Stimulated activated CD8-positive, alpha-beta memory T cell treated with anti-CD3 and anti-CD28 coated beads, Interleukin-7, amount 100 ng/mL, for 4 hours (primary cell): ENCODE measurements around the gene SESN3.
"Not testable (repeated sequence)": the region's sequence is repeated elsewhere in the genome, so short reads cannot be mapped to it uniquely, and the experiment has no call there.

Experiments used
- DNase-seq, 2 donors: peaks; one replicate each; pipeline ENCODE4 v3.0.0-alpha.2; 2020; ENCODE audit warnings: low read depth in 2 of 2

The SESN3 gene

DNA sequence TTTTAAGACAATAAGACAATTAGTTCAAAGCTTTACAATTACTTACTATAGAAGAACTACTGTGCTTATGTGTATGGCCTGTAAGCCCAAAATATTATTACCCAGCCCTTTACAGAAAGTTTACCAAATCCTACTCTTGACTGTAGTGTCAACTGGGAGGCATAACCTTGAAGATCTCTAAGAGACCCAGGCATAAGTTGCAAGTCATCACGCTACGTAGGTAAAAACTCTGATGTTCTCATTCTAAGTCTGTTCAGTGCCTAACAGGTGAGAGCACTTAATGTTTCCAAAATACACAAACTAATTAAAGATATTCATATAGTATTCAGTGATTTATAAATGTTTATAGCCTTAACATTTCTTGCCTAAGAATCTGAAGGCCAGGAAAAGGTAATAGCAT lies 12.9 kb downstream of the SESN3 start:
- DNase-seq, result no peak

DNA sequence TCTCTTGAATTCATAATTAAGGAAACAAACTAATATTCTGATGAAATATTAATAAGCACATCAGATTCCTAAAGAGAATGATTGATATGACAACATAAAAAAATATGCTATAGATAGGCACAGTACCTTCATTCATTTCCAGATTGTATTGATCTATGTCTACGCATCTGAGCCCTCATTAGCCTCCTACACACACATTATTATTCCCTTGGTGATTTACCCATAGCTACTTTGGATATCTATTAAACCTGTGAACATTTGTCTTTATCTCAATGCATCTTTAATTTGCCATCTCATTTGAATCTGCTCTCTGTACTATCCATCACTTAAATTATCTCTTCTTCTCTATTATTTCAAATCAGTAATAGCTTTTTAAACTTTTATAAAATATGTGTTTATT lies 18.4 kb downstream of the SESN3 start:
- DNase-seq, result no peak

DNA sequence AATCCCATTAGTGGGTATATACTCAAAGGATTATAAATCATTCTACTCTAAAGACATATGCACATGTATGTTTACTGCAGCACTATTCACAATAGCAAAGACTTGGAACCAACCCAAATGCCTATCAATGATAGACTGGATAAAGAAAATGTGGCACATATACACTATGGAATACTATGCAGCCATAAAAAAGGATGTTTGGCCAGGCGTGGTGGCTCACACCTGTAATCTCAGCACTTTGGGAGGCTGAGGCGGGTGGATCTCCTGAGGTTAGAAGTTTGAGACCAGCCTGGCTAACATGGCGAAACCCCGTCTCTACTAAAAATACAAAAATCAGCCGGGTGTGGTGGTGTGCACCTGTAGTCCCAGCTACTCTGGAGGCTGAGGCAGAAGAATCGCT lies 21.5 kb downstream of the SESN3 start:
- not testable (repeated sequence) for DNase-seq

DNA sequence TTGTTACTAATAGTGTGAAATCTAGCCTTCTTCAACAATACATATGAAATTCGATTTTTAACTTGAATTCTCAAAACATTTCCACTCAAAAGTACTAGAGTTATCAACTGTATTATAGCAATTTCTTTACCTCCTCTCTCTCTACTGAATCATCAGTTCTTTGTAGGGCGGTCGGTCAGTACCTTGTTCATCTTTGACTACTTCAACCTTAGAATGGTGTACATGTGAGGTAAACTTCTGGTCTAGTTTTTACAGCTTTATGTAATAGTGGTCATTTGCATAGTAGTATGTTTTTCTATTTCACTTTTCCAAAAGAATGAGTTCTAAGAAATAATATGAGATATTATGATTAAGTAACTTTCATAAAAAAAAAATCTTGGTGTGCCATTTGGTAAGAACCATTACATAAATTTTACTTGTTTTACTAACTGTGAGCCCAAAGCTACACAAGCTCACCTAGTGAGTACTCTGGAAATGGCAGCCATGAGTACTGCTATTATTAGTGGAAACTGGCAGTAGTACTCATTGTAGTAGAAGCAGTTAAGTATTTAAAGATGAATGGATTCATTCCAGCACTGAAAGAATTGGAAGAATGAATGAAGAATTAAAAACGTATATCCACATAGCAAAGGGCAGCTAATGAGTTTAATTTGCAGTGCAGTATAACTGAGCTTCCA lies 30.1 kb downstream of the SESN3 start:
- no peak for DNase-seq

DNA sequence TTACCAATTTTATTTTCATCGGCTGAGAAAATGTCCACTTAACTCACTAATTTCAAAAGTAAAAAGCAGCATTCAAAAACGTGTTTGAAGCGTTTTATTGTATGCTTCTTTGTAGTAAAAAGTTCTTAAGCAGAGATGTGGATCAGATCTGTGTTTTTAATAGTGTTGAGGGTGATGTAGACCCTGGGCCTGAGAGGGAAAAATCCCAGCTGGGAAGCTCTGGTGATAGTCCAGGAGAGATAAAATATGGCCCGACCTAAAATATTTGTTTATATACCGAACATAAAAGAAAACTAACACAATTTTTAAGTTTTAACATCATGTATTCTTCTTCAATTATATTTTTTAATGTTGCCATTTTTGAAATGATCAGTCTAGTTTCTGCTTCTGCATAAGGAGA lies 35.2 kb downstream of the SESN3 start:
- no peak for DNase-seq

DNA sequence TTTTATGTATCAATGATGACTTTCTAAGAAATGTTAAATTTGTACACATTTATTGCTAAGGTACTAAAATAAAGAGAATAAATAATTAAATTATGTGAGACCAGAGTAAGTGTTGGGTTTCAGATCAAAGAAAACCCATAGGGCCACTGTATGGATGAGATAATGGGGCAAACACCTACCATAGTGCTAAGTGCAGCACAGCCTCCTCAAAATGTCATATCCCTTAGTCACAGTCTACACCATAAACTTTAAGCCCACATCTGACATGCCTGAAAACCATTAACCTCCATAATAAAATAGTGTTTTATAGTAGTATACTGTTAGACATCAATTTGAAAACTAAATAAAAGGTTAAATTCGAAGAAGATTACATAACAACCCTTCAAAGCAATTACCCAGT lies 37.5 kb downstream of the SESN3 start:
- DNase-seq, result no peak

DNA sequence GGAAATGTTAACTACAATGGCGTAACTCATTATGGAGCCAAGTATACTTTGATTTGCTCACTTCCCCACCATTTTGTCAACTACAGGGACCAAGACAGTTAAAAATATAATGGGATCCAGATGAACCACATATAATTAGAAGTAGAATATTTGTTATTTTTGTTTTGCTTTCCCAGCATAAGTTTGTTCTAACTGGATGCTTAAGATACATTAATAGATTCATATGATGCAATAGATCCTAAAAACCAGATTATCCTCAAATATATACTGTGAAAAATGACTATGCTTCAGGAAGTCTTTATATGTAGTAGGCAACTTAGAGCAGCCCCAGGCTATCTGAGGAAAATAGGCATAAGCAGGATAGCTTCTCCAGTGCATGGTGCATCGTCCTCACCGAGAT lies 38.3 kb downstream of the SESN3 start:
- no peak for DNase-seq

DNA sequence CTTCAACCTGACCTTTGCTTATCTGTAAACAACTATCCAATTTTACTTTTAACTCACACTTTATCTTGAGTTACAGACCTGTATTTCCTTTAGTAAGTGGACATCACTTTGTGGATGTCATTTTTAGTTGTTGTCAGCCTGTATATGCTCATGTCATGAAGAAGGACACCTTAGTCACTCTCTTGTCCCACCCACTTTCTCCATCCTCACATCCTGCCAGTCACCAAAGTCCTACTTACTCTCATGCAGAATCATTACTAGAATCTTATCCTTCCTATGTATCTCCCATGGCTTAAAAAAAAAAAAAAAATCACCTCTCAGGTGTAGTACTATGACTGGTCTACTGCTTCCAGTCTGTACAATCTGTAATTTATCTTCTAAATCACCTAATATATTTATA lies 43.3 kb downstream of the SESN3 start:
- DNase-seq, result no peak

DNA sequence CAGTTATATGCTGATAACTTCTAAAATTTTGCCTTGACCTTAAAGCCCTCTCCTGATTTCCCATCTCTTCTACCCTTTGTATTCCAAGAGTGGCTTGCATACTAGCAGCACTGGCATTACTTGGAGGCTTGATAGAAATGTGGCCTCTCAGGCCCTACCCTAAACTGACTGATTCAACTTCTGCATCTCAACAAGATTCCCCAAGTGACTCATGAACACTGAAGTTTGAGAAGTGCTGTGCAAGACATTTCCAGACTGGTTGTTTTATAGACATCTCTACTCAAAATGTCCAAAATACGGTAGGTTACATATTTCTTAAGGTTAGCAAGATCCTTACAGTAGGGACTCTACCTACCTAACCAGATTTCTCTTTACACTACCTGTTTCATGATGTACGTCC lies 48.6 kb downstream of the SESN3 start:
- DNase-seq, result no peak

DNA sequence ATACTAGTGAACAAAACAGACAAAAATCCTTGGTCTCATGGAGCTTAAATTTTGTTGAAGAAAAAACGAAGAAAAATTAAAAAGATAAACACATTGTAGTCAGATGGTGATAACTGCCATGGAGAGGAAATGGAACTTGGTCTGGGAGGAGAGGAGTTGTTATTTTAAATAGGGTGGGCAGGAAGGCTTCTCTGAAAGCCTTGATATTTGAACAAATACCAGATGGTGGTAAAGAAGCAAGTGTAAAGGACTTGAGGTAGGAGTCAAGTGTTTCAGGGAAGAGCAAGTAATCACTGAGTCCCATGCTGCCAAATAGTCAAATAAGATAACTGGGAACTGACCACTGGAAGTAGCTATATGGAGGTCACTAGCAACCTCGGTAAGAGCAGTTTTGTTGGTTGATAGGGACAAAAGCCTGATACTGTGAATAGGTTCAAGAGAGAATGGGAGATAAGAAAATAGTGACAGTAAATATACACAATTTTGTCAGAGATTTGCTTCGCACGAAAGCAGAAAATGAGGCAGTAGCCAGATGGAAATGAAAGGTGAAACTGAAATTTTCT lies 55.1 kb downstream of the SESN3 start:
- no peak for DNase-seq

DNA sequence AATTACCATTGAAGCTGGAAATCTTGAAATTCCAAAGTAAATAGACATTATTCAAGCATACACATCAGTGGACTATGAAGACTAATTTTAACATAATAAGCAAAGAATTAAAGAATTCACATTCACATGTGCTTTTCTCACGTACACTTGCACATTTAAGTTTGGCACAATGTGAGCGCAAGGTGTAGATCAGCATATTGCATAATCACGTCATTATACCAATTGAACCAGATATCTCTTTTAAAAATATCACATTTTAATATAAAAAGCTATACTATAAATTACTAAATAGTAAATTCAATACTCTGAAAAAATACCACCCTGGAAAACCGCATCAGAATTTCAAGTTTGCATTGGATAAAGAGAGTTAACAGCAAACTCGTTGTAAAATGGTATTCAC lies 60.7 kb downstream of the SESN3 start:
- DNase-seq, result no peak

DNA sequence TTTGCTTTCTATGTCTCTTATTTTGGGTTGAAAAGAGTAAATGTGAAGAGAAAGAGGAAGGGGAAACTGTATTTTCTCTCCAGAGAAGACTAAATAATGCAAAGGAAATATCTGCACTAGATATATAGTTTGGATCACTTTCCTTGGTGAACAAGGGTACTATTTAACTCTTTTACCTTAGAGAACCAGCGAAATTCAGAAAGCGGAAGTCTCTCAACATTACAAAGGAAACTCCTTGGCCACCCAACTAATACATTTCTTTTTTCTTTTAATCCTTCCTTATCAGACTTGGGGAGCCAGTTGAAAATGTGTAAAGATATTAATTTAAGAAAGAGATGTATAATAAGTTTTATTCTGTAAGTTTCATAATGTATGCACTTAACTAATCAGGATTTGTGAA lies 64.2 kb downstream of the SESN3 start:
- no peak for DNase-seq

DNA sequence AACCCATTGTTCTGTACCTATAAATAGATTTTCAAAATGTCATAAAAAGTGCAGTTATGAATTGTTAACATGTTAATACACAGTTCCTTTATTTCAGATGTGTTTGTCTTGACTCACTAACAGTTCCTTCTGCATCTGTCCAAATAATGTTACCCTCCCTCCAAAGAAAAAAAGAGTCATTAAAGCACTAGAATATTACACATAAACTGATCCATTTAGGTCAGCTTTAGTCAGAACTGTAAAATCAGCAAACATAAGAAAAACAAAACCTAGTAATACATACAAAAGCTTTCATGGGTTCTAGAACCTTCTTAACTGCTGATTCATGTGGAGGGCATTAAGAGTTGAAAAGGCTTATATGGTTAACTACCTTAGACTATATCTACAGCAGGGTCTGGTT lies 65.4 kb downstream of the SESN3 start:
- no peak for DNase-seq

DNA sequence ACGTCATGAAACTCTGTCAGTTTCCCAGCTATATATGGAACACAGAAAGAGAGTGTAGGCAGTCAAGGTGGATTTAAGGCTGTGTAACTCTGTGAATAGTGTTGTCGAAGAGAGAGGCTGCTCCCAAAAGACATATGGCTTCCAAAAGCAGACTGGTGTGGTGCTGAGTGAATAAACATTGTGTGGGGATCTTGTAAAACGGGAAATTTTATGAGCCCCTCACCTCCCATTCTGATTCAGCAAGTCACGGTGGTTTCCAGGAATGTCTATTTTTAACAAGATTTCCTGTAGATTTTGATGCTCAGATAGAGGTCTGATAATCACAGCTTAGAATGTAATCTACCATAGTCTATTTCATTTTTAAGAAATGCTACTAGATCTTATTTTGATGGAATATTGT lies 67.9 kb downstream of the SESN3 start:
- DNase-seq, result no peak

DNA sequence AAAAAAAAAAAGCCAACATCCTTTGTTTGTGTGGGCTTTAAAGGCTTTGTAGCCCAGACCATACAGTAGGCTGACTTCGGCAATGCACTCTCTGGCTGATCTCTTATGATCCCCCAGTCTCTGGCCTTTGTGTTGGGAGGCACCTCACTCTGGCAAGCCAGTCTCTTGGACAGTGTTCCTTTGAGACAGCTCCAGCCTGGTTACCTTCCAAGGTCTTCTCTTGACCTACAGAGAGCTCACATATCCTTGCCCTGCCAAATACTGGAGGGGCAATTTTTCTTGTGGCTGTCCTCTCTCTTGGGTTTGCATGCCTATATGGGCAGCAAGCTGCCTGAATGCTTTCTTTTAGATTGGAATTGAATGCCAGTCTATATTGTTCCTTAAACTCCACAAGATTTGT lies 69.8 kb downstream of the SESN3 start:
- no peak for DNase-seq

DNA sequence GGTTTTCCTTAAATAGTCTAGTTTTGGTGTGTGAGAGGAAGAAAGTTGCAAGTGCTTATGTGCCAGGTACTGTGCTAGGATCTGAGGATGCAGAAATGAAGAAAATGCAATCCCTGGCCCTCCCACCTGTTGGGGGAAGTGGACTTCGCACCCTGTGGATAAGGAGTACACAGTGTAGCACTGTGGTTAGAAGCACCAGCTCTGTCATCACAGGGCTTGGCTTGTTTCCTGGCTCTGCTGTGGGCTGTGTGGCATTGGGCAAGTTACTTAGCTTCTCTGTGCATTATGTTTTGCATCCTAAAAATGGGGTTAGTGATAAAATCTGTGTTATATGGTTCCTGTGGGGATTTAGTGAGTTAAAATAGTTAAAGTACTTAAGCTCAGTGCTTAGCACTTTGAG lies 73.2 kb downstream of the SESN3 start:
- DNase-seq, result no peak

DNA sequence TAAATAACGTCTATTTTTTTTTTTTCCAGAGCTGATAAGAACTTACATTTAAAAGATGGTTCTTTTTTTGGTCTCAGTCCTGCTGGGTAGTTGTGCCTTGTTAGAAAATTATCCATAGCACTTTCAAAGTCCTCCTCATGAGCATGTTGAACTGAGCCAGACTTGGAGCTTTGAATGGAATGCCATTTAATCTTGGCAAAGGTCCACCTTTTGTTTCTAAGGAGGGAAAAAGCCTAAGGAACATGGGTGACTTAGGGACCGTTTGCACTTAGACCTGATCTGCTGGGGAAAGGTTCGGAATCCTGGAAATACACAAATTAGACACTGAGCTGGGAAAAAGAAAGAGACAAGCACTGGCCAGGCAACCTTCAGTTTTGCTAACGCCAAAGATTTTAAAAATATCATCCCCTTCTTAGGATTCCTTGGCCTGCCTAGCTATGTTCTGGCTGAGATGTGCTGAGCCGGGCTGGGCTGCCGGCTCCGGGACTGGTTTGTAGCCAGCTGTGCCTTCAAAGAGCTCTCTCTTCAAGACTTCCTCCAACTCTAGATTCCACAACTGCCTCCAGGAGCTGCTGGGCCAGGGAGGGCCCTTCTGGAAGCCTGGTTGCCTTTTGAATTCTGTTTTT lies 74.0 kb downstream of the SESN3 start:
- DNase-seq, result no peak

DNA sequence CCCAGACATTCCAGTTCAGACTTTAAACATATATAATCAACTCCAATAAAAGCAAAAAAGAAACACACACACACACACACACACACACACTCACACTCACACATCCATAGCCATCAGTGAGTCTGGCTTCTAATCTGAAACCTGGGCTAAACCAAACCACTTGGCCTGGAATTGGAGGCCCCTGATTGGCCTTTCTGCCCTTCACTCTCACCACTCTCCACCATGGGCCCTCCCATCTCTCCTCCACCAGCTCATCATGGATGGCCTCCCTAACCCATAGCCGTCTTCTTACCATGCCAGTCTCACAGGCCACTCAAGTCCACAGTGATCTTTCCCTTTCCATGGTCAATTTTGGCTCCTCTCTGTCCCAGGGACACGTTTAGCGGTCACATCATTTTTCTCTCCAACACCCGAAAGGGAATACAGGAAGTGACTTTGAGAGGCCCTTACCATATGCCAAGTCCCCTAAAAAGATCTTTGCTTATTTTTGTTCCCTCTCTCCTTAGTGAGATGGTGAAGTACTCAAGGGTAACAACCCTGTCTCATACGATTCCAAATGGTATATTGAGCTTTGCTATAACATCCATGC lies 74.8 kb downstream of the SESN3 start:
- DNase-seq, result no peak

DNA sequence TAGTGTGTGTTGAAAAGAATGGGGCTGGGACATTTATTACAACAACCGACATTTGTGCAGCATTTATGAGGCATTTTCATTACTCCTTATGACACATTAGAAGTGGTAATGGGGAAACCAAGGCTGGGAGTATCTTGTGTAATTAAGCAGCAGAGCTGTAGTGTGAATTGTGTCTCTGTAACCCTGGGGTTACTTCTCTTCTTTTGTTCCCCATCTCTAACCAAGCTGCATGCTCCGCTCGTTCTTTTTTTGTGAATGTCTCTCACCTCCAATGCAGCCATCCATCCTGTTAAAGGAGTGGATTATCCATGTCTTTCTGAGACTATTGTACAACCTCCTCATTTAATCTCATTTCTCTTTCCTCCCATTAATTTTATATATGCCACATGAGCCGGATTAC lies 75.6 kb downstream of the SESN3 start:
- no peak for DNase-seq

DNA sequence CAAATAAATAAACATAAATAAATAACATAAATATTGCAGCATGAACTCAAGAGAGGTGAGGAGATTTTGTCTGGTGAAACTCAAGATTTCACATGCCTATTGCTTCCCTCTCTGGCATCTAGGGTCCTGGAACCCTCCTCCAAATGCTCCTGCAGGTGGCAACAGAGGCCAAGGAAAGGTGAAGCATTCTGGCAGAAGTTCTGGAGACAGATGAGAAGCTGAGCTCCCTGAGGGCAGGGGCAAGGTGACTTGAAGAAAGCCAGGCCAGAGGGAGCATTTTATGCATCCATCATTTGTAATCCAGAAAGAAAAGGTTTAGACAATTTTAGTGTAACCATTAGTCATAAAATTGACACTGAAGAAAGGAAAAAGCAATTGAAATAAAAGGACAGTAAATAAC lies 76.5 kb downstream of the SESN3 start:
- no peak for DNase-seq

DNA sequence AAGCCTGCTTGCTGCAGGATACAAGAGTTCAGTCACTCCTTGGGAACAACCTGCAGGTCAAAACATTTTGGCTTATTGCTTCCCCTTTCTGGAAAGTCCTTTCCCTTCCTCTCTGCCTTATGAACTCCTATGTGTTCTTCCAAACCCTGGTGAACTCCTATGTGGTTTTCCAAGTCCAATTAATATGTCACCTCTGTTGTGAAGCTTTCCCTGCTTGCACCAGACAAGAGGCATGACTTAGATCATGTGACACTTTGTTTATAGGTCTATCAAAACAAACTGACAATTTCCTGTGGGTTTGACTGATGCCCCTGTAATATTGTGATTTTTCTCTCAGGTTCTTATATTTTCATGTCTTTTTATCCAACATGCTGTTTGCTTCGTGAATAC lies 77.2 kb downstream of the SESN3 start:
- DNase-seq, result no peak

DNA sequence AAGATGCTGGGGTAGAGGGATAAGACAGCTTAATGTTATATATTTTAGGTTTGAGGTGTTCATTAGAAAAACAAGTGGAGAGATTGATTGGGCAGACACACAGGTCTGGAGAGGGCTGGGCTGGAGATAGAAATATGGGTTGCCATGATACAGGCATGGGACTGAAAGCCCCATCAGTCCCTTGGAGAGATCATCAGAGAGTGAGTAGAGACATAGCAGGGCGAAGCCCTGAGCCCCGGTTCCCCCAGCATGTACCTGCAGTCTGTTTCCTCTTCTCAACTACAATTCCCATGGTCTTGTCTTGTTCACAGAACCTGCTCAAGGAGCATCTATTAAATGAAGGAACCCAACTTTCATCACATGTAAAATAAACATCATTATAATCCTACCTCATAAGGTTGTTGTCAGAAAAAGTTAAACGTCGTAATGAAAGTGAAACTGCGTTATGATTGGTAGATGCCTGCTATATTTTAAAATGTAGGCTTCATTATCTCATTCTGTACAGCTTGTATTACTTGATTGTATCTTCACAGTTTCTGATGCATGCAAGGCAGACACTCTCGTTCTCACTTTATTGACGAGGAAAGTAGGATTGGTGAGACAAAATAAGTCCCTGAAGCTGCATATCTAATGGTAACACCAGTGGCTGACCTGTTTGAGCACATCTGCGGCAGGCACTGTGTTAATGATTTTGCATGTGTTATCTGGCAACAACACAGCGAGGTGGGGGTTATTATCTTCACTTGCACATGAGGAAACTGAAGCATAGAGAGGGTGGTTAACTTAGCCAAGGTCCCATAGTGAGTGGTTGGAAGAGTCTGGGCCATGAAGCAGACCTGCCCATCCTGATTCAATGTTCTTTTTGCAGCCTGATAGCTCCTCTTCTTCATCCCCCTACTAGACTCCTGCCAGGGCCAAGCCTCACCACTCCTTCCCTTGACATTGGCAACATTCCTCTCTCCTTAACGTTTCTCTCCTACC lies 77.8 kb downstream of the SESN3 start:
- DNase-seq, result no peak
